GM12878 (cell line): ENCODE results near the gene OTOS. TPM values are rescaled to one million over a fixed set of nuclear protein-coding genes. Genes with fewer than 3 reads are reported as not detected.

Experiments
- ATAC-seq: fragments of 200-7000 bp; cut with Tn5 transposase; 3 replicates; pipeline ENCODE4 v1.9.1; 2020; ENCODE audit warnings: mild to moderate bottlenecking, moderate library complexity
- BruUV-seq: library from RNA; stranded (reverse); fragments of 400-500 nt; replicated peaks from 2 replicates; lab custom pipeline; 2021; lab: Mats Ljungman, UMichigan
- CTCF ChIA-PET: fragments of 300-600 bp; sonication (Branson Sonifier 250); formaldehyde crosslinking; extraction: SDS; loops from one replicate; lab custom pipeline; 2021; ENCODE audit warnings: inconsistent platforms; lab: Yijun Ruan, JAX
- POLR2A ChIA-PET: fragments of 350-600 bp; formaldehyde crosslinking; extraction: SDS; loops from one replicate; lab custom pipeline; 2021; ENCODE audit warnings: inconsistent platforms; lab: Charles Lee
- RAD21 ChIA-PET: fragments of 300-600 bp; sonication (Branson Sonifier 250); formaldehyde crosslinking; loops from one replicate; lab custom pipeline; 2023; ENCODE audit warnings: antibody characterized with exemption; ENCODE audit not compliant: unreplicated experiment; lab: Charles Lee
- SMC1A ChIA-PET: fragments of 300-600 bp; sonication (Branson Sonifier 250); formaldehyde crosslinking; loops from one replicate; lab custom pipeline; 2023; ENCODE audit not compliant: unreplicated experiment, uncharacterized antibody; lab: Charles Lee
- DNase-seq: peaks from one replicate; pipeline ENCODE4 v3.0.0-alpha.2; 2011; ENCODE audit warnings: low read depth, low spot score
- FAIRE-seq: peaks from 3 replicates; lab custom pipeline; 2011; peaks lifted over from hg19 to GRCh38; lab: Jason Lieb, UNC
- H2AFZ ChIP-seq: 2 replicates; pipeline ENCODE4 v1.6.0; 2011; ENCODE audit warnings: low read depth, low read length, control low read depth; ENCODE audit not compliant: control insufficient read depth
- H3K27ac ChIP-seq: 2 replicates; pipeline ENCODE4 v1.5.1; 2011; ENCODE audit warnings: control low read depth; ENCODE audit not compliant: control insufficient read depth, insufficient read depth
- H3K27me3 ChIP-seq, 2 experiments: replicated peaks in 1 of 2; 2 replicates each; pipeline versions ENCODE4 v1.6.0 to v1.6.1; 2011; ENCODE audit warnings: low read length in 1 of 2; ENCODE audit not compliant: control insufficient read depth in 2 of 2, insufficient read depth in 2 of 2
- H3K36me3 ChIP-seq, 2 experiments: 2 replicates each; pipeline ENCODE4 v1.5.1; 2011; ENCODE audit warnings: low read length in 1 of 2; ENCODE audit not compliant: control insufficient read depth in 2 of 2, insufficient read depth in 2 of 2
- H3K4me1 ChIP-seq: 2 replicates; pipeline ENCODE4 v1.6.1; 2011; ENCODE audit warnings: mild to moderate bottlenecking, low read length, moderate library complexity, mixed read lengths; ENCODE audit not compliant: control insufficient read depth, insufficient read depth
- H3K4me2 ChIP-seq: 2 replicates; pipeline ENCODE4 v1.6.0; 2011; ENCODE audit warnings: control low read depth; ENCODE audit not compliant: control insufficient read depth, insufficient read depth
- H3K4me3 ChIP-seq: fragments of 200-600 bp; sonication (generic); 2 replicates; pipeline ENCODE4 v1.5.1; 2016
- H3K79me2 ChIP-seq: 2 replicates; pipeline ENCODE4 v1.6.0; 2011; ENCODE audit warnings: low read length; ENCODE audit not compliant: control insufficient read depth, insufficient read depth
- H3K9ac ChIP-seq: 2 replicates; pipeline ENCODE4 v1.8.0; 2011; ENCODE audit warnings: low read length, control low read depth, mixed read lengths; ENCODE audit not compliant: control insufficient read depth, insufficient read depth
- H3K9me3 ChIP-seq: replicated peaks from 3 replicates; pipeline ENCODE4 v1.5.1; 2011; ENCODE audit warnings: mild to moderate bottlenecking, low read length; ENCODE audit not compliant: control insufficient read depth, insufficient read depth
- H4K20me1 ChIP-seq: 2 replicates; pipeline ENCODE4 v1.6.0; 2011; ENCODE audit not compliant: control insufficient read depth, insufficient read depth
- CHD2 ChIP-seq: IDR thresholded peaks from 2 replicates; pipeline ENCODE4 v1.6.1; 2011; ENCODE audit warnings: low read depth, low read length, improper control_type of control experiment, borderline replicate concordance
- FOS ChIP-seq: IDR thresholded peaks from 3 replicates; pipeline ENCODE4 v1.6.1; 2011; ENCODE audit warnings: borderline replicate concordance; ENCODE audit not compliant: insufficient read length; ENCODE audit errors: extremely low read depth
- NFIC ChIP-seq: IDR thresholded peaks from 2 replicates; pipeline ENCODE4 v1.6.1; 2012; ENCODE audit warnings: low read depth, mild to moderate bottlenecking, inconsistent platforms, low read length, moderate library complexity
- NR2C2 ChIP-seq: IDR thresholded peaks from 2 replicates; pipeline ENCODE4 v1.6.1; 2011; ENCODE audit warnings: borderline replicate concordance, low read depth; ENCODE audit not compliant: control insufficient read depth, insufficient read length
- SMC3 ChIP-seq: IDR thresholded peaks from 2 replicates; pipeline ENCODE4 v1.6.1; 2011; ENCODE audit warnings: low read length, improper control_type of control experiment, borderline replicate concordance
- SUPT20H ChIP-seq: IDR thresholded peaks from 2 replicates; pipeline ENCODE4 v1.6.1; 2011; ENCODE audit warnings: low read depth, mild to moderate bottlenecking, low read length, moderate library complexity, borderline replicate concordance; ENCODE audit not compliant: control insufficient read depth
- whole genome bisulfite sequencing: methylation state at CpG from one replicate; pipeline ENCODE4 v1.1.6; 2016; ENCODE audit warnings: low lambda C conversion rate; ENCODE audit not compliant: insufficient replicate concordance, insufficient coverage; ENCODE audit errors: missing lambda C conversion rate; 5-methylcytosine and 5-hydroxymethylcytosine counted together
- in situ Hi-C: fragments of 300-500 bp; cut with MboI; formaldehyde crosslinking; loops from 9 replicates; pipeline ENCODE4 v1.14.3; 2018; ENCODE audit warnings: mixed read lengths
- intact Hi-C: fragments of 100-400 bp; cut with micrococcal nuclease; formaldehyde crosslinking; loops from one replicate; pipeline ENCODE4 v1.14.2; 2022; ENCODE audit not compliant: unreplicated experiment
- polyA plus RNA-seq, 11 experiments: library from polyadenylated mRNA; depleted of rRNA in 4 of 11; unstranded in 6 of 11; stranded (reverse) in 5 of 11; fragments of >200 nt; fragmentation: Nextera tagmentation in 4 of 11; fragmentation: Illumina TruSeq in 1 of 11; extraction: Ambion mirVana in 4 of 11; extraction: Trizol in 1 of 11; gene quantifications; 1 replicate in 1 of 11; 2 replicates in 10 of 11; pipeline versions ENCODE4 v1.2.1 to v1.2.3, GENCODE V29; 2011 to 2016; ENCODE audit warnings: inconsistent platforms in 2 of 11, missing spikeins in 2 of 11, low read depth in 1 of 11
- total RNA-seq, 4 experiments: library from RNA; depleted of rRNA in 3 of 4; stranded (reverse); fragments of >200 nt in 3 of 4; fragmentation: Illumina TruSeq in 1 of 4; extraction: Trizol in 1 of 4; gene quantifications; 2 replicates each; pipeline versions ENCODE4 v1.2.1 to v1.2.3, GENCODE V29; 2013 to 2021
- TF ChIP-seq, protein P1 (sequence below): IDR thresholded peaks from 2 replicates; pipeline ENCODE4 v1.6.1; 2012; ENCODE audit warnings: low read depth, low read length, improper control_type of control experiment
- TF ChIP-seq, protein P2 (sequence below): fragments of 450-650 bp; IDR thresholded peaks from 2 replicates; pipeline ENCODE4 v1.6.1; 2017; ENCODE audit warnings: mild to moderate bottlenecking, moderate library complexity
- TF ChIP-seq, protein P3 (sequence below): fragments of 450-650 bp; IDR thresholded peaks from 2 replicates; pipeline ENCODE4 v1.6.1; 2017; ENCODE audit warnings: low read depth, mild to moderate bottlenecking, moderate library complexity

Gene OTOS
- total and polyA plus RNA-seq, 10 of the 15 experiments (the other 5 are each of a cell fraction or from before 2014, with no cell fraction given), result not detected

DNA sequence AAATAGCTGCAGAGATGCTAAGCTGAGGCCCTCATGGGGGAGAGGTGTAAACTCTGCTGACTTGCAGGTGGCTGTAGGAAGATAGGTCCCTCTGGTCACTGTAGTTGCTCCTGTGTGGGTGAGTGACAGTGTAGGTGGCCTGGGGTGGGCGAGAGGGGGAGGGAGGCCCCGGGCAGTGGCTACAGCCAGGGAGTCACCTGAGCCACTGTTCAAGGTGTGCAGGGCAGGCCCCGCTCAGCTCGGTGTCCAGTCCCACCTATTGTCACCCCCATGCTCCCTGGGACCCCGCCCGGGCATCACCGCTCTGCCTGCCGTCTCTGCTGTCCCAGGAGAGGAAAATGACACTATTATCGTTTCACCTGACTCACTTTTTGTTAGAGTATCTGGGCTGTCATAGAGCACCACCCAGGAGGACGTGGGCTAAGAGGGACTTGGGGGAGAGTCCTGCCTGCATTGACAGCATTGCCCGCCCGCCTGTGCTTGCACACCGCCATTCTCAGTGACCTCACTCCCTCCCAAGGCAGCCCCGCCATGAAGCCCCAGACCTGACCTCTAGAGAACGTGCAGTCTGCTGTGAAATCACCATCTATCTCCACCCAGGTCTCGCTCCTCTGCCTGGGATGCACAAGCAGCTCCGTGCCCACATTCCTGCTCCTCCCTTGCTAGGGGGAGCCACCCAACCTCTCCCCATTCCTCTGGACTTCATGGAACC, 33.5 kb downstream of the OTOS start:
- CTCF ChIA-PET, result no interaction called here
- in situ Hi-C loops (no loop called here), intact Hi-C loops (no loop called here)
- no peaks in the 10 kb centered on the region for H3K4me1 ChIP-seq
- no peak overlapping the region for H3K4me3 ChIP-seq
- no peak for TF ChIP-seq CHD2
- TF ChIP-seq, protein P1, sequence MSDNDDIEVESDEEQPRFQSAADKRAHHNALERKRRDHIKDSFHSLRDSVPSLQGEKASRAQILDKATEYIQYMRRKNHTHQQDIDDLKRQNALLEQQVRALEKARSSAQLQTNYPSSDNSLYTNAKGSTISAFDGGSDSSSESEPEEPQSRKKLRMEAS, result no peak
- no peak for TF ChIP-seq SUPT20H
- TF ChIP-seq, protein P2, sequence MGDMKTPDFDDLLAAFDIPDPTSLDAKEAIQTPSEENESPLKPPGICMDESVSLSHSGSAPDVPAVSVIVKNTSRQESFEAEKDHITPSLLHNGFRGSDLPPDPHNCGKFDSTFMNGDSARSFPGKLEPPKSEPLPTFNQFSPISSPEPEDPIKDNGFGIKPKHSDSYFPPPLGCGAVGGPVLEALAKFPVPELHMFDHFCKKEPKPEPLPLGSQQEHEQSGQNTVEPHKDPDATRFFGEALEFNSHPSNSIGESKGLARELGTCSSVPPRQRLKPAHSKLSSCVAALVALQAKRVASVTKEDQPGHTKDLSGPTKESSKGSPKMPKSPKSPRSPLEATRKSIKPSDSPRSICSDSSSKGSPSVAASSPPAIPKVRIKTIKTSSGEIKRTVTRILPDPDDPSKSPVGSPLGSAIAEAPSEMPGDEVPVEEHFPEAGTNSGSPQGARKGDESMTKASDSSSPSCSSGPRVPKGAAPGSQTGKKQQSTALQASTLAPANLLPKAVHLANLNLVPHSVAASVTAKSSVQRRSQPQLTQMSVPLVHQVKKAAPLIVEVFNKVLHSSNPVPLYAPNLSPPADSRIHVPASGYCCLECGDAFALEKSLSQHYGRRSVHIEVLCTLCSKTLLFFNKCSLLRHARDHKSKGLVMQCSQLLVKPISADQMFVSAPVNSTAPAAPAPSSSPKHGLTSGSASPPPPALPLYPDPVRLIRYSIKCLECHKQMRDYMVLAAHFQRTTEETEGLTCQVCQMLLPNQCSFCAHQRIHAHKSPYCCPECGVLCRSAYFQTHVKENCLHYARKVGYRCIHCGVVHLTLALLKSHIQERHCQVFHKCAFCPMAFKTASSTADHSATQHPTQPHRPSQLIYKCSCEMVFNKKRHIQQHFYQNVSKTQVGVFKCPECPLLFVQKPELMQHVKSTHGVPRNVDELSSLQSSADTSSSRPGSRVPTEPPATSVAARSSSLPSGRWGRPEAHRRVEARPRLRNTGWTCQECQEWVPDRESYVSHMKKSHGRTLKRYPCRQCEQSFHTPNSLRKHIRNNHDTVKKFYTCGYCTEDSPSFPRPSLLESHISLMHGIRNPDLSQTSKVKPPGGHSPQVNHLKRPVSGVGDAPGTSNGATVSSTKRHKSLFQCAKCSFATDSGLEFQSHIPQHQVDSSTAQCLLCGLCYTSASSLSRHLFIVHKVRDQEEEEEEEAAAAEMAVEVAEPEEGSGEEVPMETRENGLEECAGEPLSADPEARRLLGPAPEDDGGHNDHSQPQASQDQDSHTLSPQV, result no peak
- TF ChIP-seq NFIC, result no peak
- TF ChIP-seq FOS, result no peak
- TF ChIP-seq, protein P3, sequence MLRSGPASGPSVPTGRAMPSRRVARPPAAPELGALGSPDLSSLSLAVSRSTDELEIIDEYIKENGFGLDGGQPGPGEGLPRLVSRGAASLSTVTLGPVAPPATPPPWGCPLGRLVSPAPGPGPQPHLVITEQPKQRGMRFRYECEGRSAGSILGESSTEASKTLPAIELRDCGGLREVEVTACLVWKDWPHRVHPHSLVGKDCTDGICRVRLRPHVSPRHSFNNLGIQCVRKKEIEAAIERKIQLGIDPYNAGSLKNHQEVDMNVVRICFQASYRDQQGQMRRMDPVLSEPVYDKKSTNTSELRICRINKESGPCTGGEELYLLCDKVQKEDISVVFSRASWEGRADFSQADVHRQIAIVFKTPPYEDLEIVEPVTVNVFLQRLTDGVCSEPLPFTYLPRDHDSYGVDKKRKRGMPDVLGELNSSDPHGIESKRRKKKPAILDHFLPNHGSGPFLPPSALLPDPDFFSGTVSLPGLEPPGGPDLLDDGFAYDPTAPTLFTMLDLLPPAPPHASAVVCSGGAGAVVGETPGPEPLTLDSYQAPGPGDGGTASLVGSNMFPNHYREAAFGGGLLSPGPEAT, result no peak
- TF ChIP-seq NR2C2, result no peak
- TF ChIP-seq SMC3, result no peak
- 33% methylated on average over 15 of the region's 17 CpGs for WGBS
- no peak overlapping the region for H2AFZ ChIP-seq
- H3K79me2 ChIP-seq, result no peaks in the 10 kb centered on the region
- no peaks in the 10 kb centered on the region for H3K9me3 ChIP-seq
- RAD21 ChIA-PET, result interaction anchor here (0.7 kb wide), 1 partner anchor 657 kb away, joined by 3 read pairs; no protein-coding TSS in a partner anchor
- SMC1A ChIA-PET, result interaction anchor here (1.0 kb wide), 1 partner anchor 45 kb away, joined by 3 read pairs; no protein-coding TSS in a partner anchor
- H3K4me2 ChIP-seq, result no peak overlapping the region
- no peak overlapping the region for H3K9ac ChIP-seq
- no peak overlapping the region for H3K27ac ChIP-seq
- no TSS peak for BruUV-seq
- no peaks in the 10 kb centered on the region for H3K36me3 ChIP-seq
- no peaks in the 10 kb centered on the region; a peak in 2 of 4 replicates for H3K27me3 ChIP-seq
- POLR2A ChIA-PET, result no interaction called here
- DNase-seq (no peak), ATAC-seq (no peak), FAIRE-seq (no peak)
- H4K20me1 ChIP-seq, result no peaks in the 10 kb centered on the region
